Measurements from ENCODE around the gene LST1. TPM values are rescaled to one million over a fixed set of nuclear protein-coding genes. Genes with fewer than 3 reads are reported as not detected.

Gene LST1
- total RNA-seq, 1 experiment from 2014 or later: 0.66 TPM

- H3K27me3 Mint-ChIP-seq (ENCODE audit: low read depth): no peaks in the 10 kb centered on the region; the same call in 1 of the 2 replicates
- ChIA-PET CTCF (interaction anchor here (0.6 to 1.7 kb wide), 4 partner anchors 22 to 117 kb away, joined by 3 to 10 read pairs (median 4); partner anchors contain the start of gene ATP6V1G2), POLR2A (interaction anchor here (0.6 to 1.0 kb wide), 4 partner anchors 41 to 79 kb away, joined by 3 to 5 read pairs (median 4); partner anchors contain the start of genes C6orf47, DDX39B and NFKBIL1)
- H3K9me3 Mint-ChIP-seq: no peaks in the 10 kb centered on the region
- peak; percentile 97 for DNase-seq (ENCODE audit: low spot score)
- H3K27ac Mint-ChIP-seq: peak overlapping the region; percentile 100
- H3K4me1 Mint-ChIP-seq: peaks cover 31% of the 10 kb centered on the region
- peak overlapping the region; percentile 92 for H3K4me3 Mint-ChIP-seq
- peaks cover 38% of the 10 kb centered on the region for H3K36me3 Mint-ChIP-seq
- ATAC-seq: peak; percentile 91
- TF ChIP-seq SP1 (CRISPR knock-in tag; conservative IDR thresholded peaks at IDR 0.05): peak; percentile 78; the same call in 1 of the 2 replicates
- TF ChIP-seq NFYB (CRISPR knock-in tag; conservative IDR thresholded peaks at IDR 0.05; ENCODE audit: low read depth): peak; percentile 37; the same call in 1 of the 2 replicates
- no peak for TF ChIP-seq RORB (CRISPR knock-in tag; IDR thresholded peaks at IDR 0.05)
- peak; percentile 63; the same call in 1 of the 2 replicates for TF ChIP-seq GABPB1 (CRISPR knock-in tag; IDR thresholded peaks at IDR 0.05)
- TF ChIP-seq ATF6 (CRISPR knock-in tag; IDR thresholded peaks at IDR 0.05): no peak
- TF ChIP-seq ATF1 (CRISPR knock-in tag; IDR thresholded peaks at IDR 0.05): no peak
- TF ChIP-seq, protein P1, sequence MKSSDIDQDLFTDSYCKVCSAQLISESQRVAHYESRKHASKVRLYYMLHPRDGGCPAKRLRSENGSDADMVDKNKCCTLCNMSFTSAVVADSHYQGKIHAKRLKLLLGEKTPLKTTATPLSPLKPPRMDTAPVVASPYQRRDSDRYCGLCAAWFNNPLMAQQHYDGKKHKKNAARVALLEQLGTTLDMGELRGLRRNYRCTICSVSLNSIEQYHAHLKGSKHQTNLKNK (CRISPR knock-in tag; IDR thresholded peaks at IDR 0.05): no peak
- TF ChIP-seq ZNF396 (CRISPR knock-in tag; IDR thresholded peaks at IDR 0.05; ENCODE audit: borderline replicate concordance): no peak
- TF ChIP-seq CREM (CRISPR knock-in tag; IDR thresholded peaks at IDR 0.05): peak; percentile 84
- no peak for TF ChIP-seq IRF1 (CRISPR knock-in tag; IDR thresholded peaks at IDR 0.05)
- TF ChIP-seq GRHL2 (CRISPR knock-in tag; IDR thresholded peaks at IDR 0.05; ENCODE audit: insufficient replicate concordance, severe bottlenecking): no peak
- no peak for TF ChIP-seq OVOL2 (CRISPR knock-in tag; IDR thresholded peaks at IDR 0.05; ENCODE audit: borderline replicate concordance)
- TF ChIP-seq HMGA2 (CRISPR knock-in tag; IDR thresholded peaks at IDR 0.05): peak; percentile 46
- no peak for TF ChIP-seq ZBTB21 (CRISPR knock-in tag; IDR thresholded peaks at IDR 0.05; ENCODE audit: borderline replicate concordance)
- TF ChIP-seq STAT6 (CRISPR knock-in tag; conservative IDR thresholded peaks at IDR 0.05; ENCODE audit: low read depth): no peak
- TF ChIP-seq, protein P2, sequence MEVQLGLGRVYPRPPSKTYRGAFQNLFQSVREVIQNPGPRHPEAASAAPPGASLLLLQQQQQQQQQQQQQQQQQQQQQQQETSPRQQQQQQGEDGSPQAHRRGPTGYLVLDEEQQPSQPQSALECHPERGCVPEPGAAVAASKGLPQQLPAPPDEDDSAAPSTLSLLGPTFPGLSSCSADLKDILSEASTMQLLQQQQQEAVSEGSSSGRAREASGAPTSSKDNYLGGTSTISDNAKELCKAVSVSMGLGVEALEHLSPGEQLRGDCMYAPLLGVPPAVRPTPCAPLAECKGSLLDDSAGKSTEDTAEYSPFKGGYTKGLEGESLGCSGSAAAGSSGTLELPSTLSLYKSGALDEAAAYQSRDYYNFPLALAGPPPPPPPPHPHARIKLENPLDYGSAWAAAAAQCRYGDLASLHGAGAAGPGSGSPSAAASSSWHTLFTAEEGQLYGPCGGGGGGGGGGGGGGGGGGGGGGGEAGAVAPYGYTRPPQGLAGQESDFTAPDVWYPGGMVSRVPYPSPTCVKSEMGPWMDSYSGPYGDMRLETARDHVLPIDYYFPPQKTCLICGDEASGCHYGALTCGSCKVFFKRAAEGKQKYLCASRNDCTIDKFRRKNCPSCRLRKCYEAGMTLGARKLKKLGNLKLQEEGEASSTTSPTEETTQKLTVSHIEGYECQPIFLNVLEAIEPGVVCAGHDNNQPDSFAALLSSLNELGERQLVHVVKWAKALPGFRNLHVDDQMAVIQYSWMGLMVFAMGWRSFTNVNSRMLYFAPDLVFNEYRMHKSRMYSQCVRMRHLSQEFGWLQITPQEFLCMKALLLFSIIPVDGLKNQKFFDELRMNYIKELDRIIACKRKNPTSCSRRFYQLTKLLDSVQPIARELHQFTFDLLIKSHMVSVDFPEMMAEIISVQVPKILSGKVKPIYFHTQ (CRISPR knock-in tag; IDR thresholded peaks at IDR 0.05): peak; percentile 86
- TF ChIP-seq, protein P3, sequence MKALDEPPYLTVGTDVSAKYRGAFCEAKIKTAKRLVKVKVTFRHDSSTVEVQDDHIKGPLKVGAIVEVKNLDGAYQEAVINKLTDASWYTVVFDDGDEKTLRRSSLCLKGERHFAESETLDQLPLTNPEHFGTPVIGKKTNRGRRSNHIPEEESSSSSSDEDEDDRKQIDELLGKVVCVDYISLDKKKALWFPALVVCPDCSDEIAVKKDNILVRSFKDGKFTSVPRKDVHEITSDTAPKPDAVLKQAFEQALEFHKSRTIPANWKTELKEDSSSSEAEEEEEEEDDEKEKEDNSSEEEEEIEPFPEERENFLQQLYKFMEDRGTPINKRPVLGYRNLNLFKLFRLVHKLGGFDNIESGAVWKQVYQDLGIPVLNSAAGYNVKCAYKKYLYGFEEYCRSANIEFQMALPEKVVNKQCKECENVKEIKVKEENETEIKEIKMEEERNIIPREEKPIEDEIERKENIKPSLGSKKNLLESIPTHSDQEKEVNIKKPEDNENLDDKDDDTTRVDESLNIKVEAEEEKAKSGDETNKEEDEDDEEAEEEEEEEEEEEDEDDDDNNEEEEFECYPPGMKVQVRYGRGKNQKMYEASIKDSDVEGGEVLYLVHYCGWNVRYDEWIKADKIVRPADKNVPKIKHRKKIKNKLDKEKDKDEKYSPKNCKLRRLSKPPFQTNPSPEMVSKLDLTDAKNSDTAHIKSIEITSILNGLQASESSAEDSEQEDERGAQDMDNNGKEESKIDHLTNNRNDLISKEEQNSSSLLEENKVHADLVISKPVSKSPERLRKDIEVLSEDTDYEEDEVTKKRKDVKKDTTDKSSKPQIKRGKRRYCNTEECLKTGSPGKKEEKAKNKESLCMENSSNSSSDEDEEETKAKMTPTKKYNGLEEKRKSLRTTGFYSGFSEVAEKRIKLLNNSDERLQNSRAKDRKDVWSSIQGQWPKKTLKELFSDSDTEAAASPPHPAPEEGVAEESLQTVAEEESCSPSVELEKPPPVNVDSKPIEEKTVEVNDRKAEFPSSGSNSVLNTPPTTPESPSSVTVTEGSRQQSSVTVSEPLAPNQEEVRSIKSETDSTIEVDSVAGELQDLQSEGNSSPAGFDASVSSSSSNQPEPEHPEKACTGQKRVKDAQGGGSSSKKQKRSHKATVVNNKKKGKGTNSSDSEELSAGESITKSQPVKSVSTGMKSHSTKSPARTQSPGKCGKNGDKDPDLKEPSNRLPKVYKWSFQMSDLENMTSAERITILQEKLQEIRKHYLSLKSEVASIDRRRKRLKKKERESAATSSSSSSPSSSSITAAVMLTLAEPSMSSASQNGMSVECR (CRISPR knock-in tag; IDR thresholded peaks at IDR 0.05; ENCODE audit: borderline replicate concordance): no peak; the same call in 1 of the 2 replicates
- TF ChIP-seq MAX (CRISPR knock-in tag; IDR thresholded peaks at IDR 0.05): peak; percentile 84
- peak; percentile 89 for TF ChIP-seq E2F5 (CRISPR knock-in tag; IDR thresholded peaks at IDR 0.05)
- TF ChIP-seq FOXK1 (CRISPR knock-in tag; IDR thresholded peaks at IDR 0.05): 0 out of 2 replicates have a peak, but pooled peaks have one; percentile 63
- TF ChIP-seq ETV6 (CRISPR knock-in tag; IDR thresholded peaks at IDR 0.05): 0 out of 2 replicates have a peak, but pooled peaks have one; percentile 29
- TF ChIP-seq ZNF232 (CRISPR knock-in tag; IDR thresholded peaks at IDR 0.05): peak; percentile 64; the same call in 1 of the 2 replicates
These were observed 33.9 kb downstream of the LST1 start for GRCh38 chr6:31619805-31620585.

All from WTC11 (cell line).